ENCODE data around the gene GBX1.

GRCh38 chr7:151131592-151132293 lies 35.8 kb downstream of the GBX1 start:
- TF ChIP-seq, protein P1, sequence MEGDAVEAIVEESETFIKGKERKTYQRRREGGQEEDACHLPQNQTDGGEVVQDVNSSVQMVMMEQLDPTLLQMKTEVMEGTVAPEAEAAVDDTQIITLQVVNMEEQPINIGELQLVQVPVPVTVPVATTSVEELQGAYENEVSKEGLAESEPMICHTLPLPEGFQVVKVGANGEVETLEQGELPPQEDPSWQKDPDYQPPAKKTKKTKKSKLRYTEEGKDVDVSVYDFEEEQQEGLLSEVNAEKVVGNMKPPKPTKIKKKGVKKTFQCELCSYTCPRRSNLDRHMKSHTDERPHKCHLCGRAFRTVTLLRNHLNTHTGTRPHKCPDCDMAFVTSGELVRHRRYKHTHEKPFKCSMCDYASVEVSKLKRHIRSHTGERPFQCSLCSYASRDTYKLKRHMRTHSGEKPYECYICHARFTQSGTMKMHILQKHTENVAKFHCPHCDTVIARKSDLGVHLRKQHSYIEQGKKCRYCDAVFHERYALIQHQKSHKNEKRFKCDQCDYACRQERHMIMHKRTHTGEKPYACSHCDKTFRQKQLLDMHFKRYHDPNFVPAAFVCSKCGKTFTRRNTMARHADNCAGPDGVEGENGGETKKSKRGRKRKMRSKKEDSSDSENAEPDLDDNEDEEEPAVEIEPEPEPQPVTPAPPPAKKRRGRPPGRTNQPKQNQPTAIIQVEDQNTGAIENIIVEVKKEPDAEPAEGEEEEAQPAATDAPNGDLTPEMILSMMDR (conservative IDR thresholded peaks at IDR 0.05; ENCODE audit: low read length): no peak
- TF ChIP-seq EZH2phosphoT487 (IDR thresholded peaks at IDR 0.05; ENCODE audit: borderline replicate concordance): no peak

Data from Loucy (cell line).